NOMO-1 treated with DMSO at 0.1 percent for 48 hours (cell line): ENCODE measurements around the gene ANKMY2.
A peak's percentile ranks its signal among the peaks of the same experiment; 100 is the strongest.
"Not testable (repeated sequence)": the region's sequence is repeated elsewhere in the genome, so short reads cannot be mapped to it uniquely, and the experiment has no call there.

Experiments
- DNase-seq: peaks from one replicate; lab custom pipeline; 2025; ENCODE audit not compliant: unreplicated experiment; lab: John Stamatoyannopoulos, UW

Gene ANKMY2

GRCh38 chr7:16645593-16646471 is at the start of gene ANKMY2, which contains the start of gene BZW2:
Gene ANKMY2, minus strand, starts transcription at chr7:16645754. Its CDS starts 181 bp downstream, at chr7:16645573.
Gene BZW2, plus strand, starts transcription at chr7:16646181. Its CDS starts 19,263 bp downstream, at chr7:16665444.
- DNase-seq = peak; percentile 94

GRCh38 chr7:16694806-16695205 is 49.3 kb upstream of the ANKMY2 start:
- no peak for DNase-seq

DNA sequence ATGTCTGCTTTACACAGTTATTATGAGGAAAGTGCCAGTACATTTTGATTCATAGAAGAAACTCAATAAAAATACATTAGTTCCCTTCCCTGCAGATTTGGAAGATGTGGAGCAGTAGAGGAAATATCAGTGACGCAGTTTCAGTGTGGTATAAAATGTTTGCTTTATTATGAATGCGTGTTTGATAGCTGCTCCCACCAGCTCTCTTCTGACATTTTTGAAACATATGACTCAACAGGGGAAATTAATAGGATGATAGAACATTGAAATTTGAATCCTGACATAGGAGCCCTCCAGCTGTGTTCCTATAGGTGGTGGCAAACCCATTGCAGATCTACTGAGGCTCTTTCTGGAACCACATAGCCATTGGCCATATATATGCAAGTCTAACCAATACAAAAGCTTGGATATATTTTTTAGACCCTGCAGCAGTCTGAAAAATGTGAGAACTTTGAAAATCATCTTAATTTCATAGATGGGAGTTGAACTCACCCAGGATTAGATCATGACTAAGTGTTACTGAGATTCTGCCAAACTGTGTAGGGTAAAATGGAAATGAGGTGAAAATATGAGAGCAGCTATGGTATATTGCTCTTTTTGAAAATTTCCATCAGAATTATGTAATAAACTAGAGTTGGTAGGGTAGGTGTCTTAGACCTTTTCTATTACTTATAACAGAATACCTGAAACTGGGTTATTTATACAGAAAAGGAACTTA is 48.2 kb upstream of the ANKMY2 start:
- DNase-seq = no peak

DNA sequence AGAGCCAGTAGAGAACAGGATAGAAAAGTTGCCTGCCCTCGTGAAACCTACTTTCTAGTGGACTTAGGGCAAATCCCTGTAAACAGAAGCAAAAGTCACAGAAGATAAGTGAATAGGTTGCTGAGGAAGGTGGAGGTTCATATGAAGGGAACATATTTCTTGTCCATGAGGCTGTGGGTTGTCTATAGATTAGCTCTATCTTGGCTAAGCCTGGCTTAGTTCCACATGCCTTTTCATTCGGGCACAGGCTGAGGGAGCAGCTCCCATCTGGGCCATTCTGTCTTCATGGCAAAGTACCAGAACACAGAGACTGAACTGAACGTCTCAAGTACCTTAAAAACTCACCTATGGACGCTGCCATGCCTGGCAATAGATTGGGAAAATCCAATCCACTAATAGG is 45.7 kb upstream of the ANKMY2 start:
- no peak for DNase-seq

- no peak for DNase-seq
Measured at GRCh38 chr7:16688249-16688648, 42.7 kb upstream of the ANKMY2 start.

- DNase-seq = no peak
Measured at GRCh38 chr7:16685535-16685934, 40.0 kb upstream of the ANKMY2 start.

DNA sequence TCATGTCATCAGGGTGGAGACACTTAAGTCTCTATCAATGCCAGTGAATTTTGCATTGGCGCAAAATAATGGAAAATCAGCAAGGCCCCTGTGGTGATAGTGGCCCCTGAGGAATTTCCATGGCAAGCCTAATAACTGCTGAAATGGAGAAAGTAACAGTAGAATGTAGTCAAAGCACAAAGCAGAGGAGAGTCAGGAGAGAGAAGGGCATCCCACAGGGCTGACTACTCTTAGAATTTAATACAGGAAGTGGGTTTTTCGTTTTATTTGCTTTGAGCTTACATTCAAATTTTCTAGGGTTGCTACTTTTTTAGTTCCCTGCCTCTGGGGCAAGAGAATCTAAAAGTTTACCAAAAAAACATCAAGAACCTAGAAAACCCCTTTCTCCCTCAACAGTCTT is 39.4 kb upstream of the ANKMY2 start:
- DNase-seq = no peak

- DNase-seq = not testable (repeated sequence)
Measured at GRCh38 chr7:16678645-16679566, 33.4 kb upstream of the ANKMY2 start.

- no peak for DNase-seq
Measured at GRCh38 chr7:16677978-16678494, 32.5 kb upstream of the ANKMY2 start.

GRCh38 chr7:16675277-16675676 is 29.7 kb upstream of the ANKMY2 start:
- no peak for DNase-seq

DNA sequence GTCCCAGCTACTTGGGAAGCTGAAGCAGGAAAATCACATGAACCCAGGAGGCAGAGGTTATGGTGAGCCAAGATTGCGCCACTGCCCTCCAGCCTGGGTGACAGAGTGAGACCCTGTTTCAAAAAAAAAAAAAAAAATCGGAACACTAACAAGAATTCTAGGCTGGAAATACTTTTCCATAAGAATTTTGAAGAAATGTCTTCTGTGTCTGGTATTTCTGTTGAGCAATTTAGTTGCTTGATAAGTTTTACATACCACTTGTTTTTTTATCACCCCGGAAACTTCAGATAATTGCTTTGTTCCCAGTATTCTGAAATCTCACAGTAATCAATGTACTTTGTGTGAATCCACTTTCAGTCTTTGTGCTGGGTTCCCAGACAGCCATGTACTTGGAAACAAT is 26.3 kb upstream of the ANKMY2 start:
- no peak for DNase-seq

DNA sequence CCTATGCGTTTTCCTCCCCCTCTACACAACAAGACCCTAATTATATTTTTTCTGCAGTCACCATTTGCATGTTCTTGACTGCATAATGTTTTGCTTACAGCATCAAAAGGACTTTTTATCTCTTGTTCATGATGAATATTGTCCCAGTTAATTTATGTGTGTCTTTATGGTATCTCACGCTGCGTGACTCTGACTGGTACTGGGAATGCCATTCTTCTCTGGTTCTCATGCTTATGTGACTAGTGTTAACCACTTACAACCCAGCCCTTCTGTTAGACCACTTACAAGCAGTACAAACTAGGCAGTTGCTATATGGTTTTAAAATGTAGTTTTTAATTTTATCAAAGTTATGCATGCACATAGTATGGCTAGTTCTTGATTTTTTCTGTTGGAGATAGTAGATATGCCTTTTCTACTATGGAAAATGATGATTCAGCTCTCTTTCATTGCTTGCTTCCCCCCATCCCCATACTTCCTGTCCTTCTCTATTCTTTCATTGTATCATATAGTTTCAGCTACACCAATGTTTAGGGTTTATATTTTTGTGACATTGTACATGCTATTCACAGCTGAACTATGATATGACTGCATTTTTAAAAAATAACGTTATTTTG is 25.3 kb upstream of the ANKMY2 start:
- no peak for DNase-seq

GRCh38 chr7:16670021-16670420 is 24.5 kb upstream of the ANKMY2 start:
- DNase-seq = no peak

DNA sequence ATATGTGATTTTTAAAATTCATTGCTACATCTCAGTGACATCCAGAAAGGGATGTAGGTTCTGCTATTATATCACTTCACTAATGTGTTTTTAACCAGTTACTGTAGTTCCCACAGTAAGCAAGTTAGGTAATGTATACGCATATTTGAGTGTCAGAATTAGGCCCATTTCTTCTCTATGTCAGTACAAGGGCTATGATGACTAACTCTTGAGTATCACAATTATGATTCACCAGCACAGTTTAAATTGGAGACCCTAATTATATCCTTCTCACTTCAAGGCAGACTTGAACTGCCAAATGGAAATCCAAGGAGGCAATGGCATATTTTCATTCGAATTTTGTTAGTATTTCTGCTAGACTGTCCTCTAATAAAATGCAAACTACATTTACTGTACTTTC is 24.0 kb upstream of the ANKMY2 start:
- peak; percentile 10 for DNase-seq

GRCh38 chr7:16668978-16669377 is 23.4 kb upstream of the ANKMY2 start:
- DNase-seq = no peak

- DNase-seq = peak; percentile 93
Measured at GRCh38 chr7:16668049-16668858, 22.7 kb upstream of the ANKMY2 start.

DNA sequence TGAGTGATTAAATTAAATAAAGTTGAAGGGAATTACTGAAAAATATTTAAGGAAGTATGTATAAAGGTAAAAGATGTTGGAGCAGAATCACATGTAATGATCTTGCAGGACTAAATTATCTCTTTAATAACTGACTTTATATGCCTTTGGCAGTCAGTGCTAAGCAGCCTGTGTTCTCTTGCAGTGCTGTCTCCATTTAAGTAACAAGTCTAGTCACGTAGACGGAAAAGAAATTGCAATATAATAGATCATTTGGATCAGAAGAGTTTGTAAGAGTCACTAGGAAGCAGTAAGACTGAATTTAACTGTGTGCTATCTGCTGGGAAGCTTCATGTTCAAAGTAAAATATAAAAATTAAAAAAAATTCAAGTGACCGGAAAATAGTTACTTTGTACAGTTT is 21.8 kb upstream of the ANKMY2 start:
- DNase-seq = no peak

DNA sequence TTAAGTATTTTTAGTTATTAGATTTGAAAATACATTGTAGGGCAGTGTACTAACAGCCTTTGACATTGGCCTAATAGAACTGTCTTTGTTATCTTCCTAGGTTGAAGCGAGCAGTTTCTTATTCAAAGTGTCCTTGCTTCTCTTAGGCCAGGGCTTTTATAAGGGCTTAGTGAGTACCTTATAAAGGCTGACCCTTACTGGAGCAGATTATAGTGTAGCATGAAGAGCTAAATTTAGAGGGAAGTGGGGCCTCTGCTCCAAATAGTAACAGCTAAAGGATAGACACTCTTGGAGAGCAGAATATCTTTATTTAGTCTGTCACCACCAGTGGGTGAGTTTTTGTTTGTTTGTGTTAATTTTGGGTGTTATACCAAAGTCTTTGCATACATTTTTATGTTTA is 16.4 kb upstream of the ANKMY2 start:
- DNase-seq = peak; percentile 4

GRCh38 chr7:16660702-16661464 is 15.3 kb upstream of the ANKMY2 start:
- DNase-seq = peak; percentile 79
